Endodermal cell (in vitro differentiated cells): ENCODE results near the gene PHLDB2. TPM values are rescaled to one million over a fixed set of nuclear protein-coding genes. Genes with fewer than 3 reads are reported as not detected.
A peak's percentile ranks its signal among the peaks of the same experiment; 100 is the strongest.

ENCODE experiments used
- DNase-seq: peaks from one replicate; pipeline ENCODE4 v3.0.0-alpha.2; 2017
- H3K27ac ChIP-seq: 2 replicates; pipeline ENCODE4 v1.5.1; 2013; ENCODE audit warnings: mild to moderate bottlenecking, low read depth, low read length, moderate library complexity
- H3K27me3 ChIP-seq: 2 replicates; pipeline ENCODE4 v1.6.1; 2013; ENCODE audit warnings: mild to moderate bottlenecking, low read length, moderate library complexity; ENCODE audit not compliant: insufficient read depth, control insufficient read depth, poor library complexity, severe bottlenecking
- H3K36me3 ChIP-seq: 2 replicates; pipeline ENCODE4 v1.7.0; 2013; ENCODE audit warnings: mild to moderate bottlenecking, low read length, moderate library complexity; ENCODE audit not compliant: control insufficient read depth, insufficient read depth
- H3K4me1 ChIP-seq: one replicate; pipeline ENCODE4 v1.7.0; 2013; ENCODE audit warnings: low read length; ENCODE audit not compliant: control insufficient read depth, insufficient read depth
- H3K4me3 ChIP-seq: 2 replicates; pipeline ENCODE4 v1.5.1; 2013; ENCODE audit warnings: mild to moderate bottlenecking, low read length, moderate library complexity
- H3K9ac ChIP-seq: 2 replicates; pipeline ENCODE4 v1.6.1; 2013; ENCODE audit warnings: mild to moderate bottlenecking, low read length, moderate library complexity; ENCODE audit not compliant: poor library complexity, severe bottlenecking; ENCODE audit errors: extremely low read depth
- H3K9me3 ChIP-seq: 2 replicates; pipeline ENCODE4 v1.6.1; 2013; ENCODE audit warnings: mild to moderate bottlenecking, low read length, moderate library complexity; ENCODE audit not compliant: control insufficient read depth
- H3K27ac Mint-ChIP-seq: 2 replicates; pipeline ENCODE4 v1.8.0; 2020; ENCODE audit warnings: mixed read lengths
- H3K27me3 Mint-ChIP-seq: 2 replicates; pipeline ENCODE4 v1.8.0; 2021; ENCODE audit warnings: mild to moderate bottlenecking, mixed read lengths; ENCODE audit not compliant: insufficient read depth
- H3K36me3 Mint-ChIP-seq: 2 replicates; pipeline ENCODE4 v1.8.0; 2020; ENCODE audit warnings: low read depth, mixed read lengths
- H3K4me1 Mint-ChIP-seq: 2 replicates; pipeline ENCODE4 v1.8.0; 2020; ENCODE audit warnings: mixed read lengths
- H3K4me3 Mint-ChIP-seq: 2 replicates; pipeline ENCODE4 v1.8.0; 2020; ENCODE audit warnings: mild to moderate bottlenecking, moderate library complexity, mixed read lengths
- H3K9me3 Mint-ChIP-seq: 2 replicates; pipeline ENCODE4 v1.8.0; 2020; ENCODE audit warnings: mild to moderate bottlenecking, mixed read lengths
- CTCF ChIP-seq: fragments of 200-600 bp; sonication (generic); conservative IDR thresholded peaks from 2 replicates; pipeline ENCODE4 v1.5.0; 2021; ENCODE audit warnings: antibody characterized with exemption, mild to moderate bottlenecking
- WGBS, 2 experiments: methylation state at CpG; one replicate each; pipeline versions ENCODE4 v1.1.5 to v1.1.7; 2013; ENCODE audit warnings: missing lambda C conversion rate in 2 of 2, mixed read lengths in 1 of 2; ENCODE audit not compliant: insufficient coverage in 1 of 2, insufficient read length in 1 of 2; 5-methylcytosine and 5-hydroxymethylcytosine counted together
- total RNA-seq, 2 donors: library from RNA; stranded (reverse); fragmentation: NEBNext Ultra II Directional in 1 of 2; extraction: Animal tissue kit (Norgen Biotek cat#: 25700) in 1 of 2; gene quantifications; 2 replicates in 1 of 2; 3 replicates in 1 of 2; pipeline ENCODE4 v1.2.1, GENCODE V29; 2021

The PHLDB2 gene
- total RNA-seq, 2 donors from 2014 or later = 59.5 to 67.4 TPM

GRCh38 chr3:111998636-111999483 is 139.8 kb downstream of the PHLDB2 start, which contains the start of gene TAGLN3:
Gene TAGLN3 (plus strand): TSS chr3:111998922. CDS start chr3:111999423, 501 bp downstream.
- Histone ChIP-seq H3K27ac (peak within 1 kb of the TSS; percentile 97), H3K9me3 (no peaks in the 10 kb centered on the region), H3K36me3 (no peaks in the 10 kb centered on the region), H3K9ac (peak within 1 kb of the TSS; percentile 9), H3K4me3 (peak within 1 kb of the TSS; percentile 81), H3K27me3 (peaks cover 10% of the 10 kb centered on the region), H3K4me1 (peaks cover 6% of the 10 kb centered on the region)
- peaks cover 11% of the 10 kb centered on the region for H3K4me1 Mint-ChIP-seq
- WGBS, 2 experiments = 3 to 4% methylated on average over 7 to 30 of the region's 30 CpGs
- H3K27me3 Mint-ChIP-seq = peaks cover 38% of the 10 kb centered on the region
- peak; percentile 86 for DNase-seq
- peak within 1 kb of the TSS; percentile 74 for H3K4me3 Mint-ChIP-seq
- no peaks in the 10 kb centered on the region for H3K9me3 Mint-ChIP-seq
- peak within 1 kb of the TSS; percentile 49 for H3K27ac Mint-ChIP-seq
- no peak for TF ChIP-seq CTCF
- H3K36me3 Mint-ChIP-seq = no peaks in the 10 kb centered on the region

- Histone ChIP-seq H3K27ac (peak overlapping the region; percentile 97), H3K4me1 (peaks cover 6% of the 10 kb centered on the region), H3K4me3 (peak overlapping the region; percentile 81), H3K9ac (peak overlapping the region; percentile 9), H3K9me3 (no peaks in the 10 kb centered on the region), H3K36me3 (no peaks in the 10 kb centered on the region), H3K27me3 (peaks cover 10% of the 10 kb centered on the region)
- peak overlapping the region; percentile 49 for H3K27ac Mint-ChIP-seq
- TF ChIP-seq CTCF = no peak
- H3K27me3 Mint-ChIP-seq = peaks cover 38% of the 10 kb centered on the region
- DNase-seq = no peak
- peak overlapping the region; percentile 74 for H3K4me3 Mint-ChIP-seq
- peaks cover 11% of the 10 kb centered on the region for H3K4me1 Mint-ChIP-seq
- 5 to 17% methylated on average over 10 to 19 of the region's 19 CpGs for WGBS, 2 experiments
- H3K36me3 Mint-ChIP-seq = no peaks in the 10 kb centered on the region
- H3K9me3 Mint-ChIP-seq = no peaks in the 10 kb centered on the region
These were observed 140.6 kb downstream of the PHLDB2 start for GRCh38 chr3:111999484-112000324.

GRCh38 chr3:112000367-112000771 is 141.3 kb downstream of the PHLDB2 start:
- H3K4me3 Mint-ChIP-seq = no peak overlapping the region
- Histone ChIP-seq H3K36me3 (no peaks in the 10 kb centered on the region), H3K27ac (peak overlapping the region; percentile 97), H3K4me1 (peaks cover 6% of the 10 kb centered on the region), H3K4me3 (peak overlapping the region; percentile 81), H3K9ac (no peak overlapping the region), H3K9me3 (no peaks in the 10 kb centered on the region), H3K27me3 (peaks cover 10% of the 10 kb centered on the region)
- H3K27me3 Mint-ChIP-seq = peaks cover 38% of the 10 kb centered on the region
- no peaks in the 10 kb centered on the region for H3K36me3 Mint-ChIP-seq
- H3K4me1 Mint-ChIP-seq = peaks cover 14% of the 10 kb centered on the region
- 25 to 68% methylated on average over 2 to 5 of the region's 5 CpGs for WGBS, 2 experiments
- TF ChIP-seq CTCF = no peak
- H3K27ac Mint-ChIP-seq = no peak overlapping the region
- H3K9me3 Mint-ChIP-seq = no peaks in the 10 kb centered on the region
- DNase-seq = no peak
